PC-9 (cell line): Measurements from ENCODE around the gene SLC41A1. TPM values are rescaled to one million over a fixed set of nuclear protein-coding genes. Genes with fewer than 3 reads are reported as not detected.

ENCODE experiments used
- BruUV-seq: library from RNA; stranded (reverse); fragments of 400-500 nt; replicated peaks from 2 replicates; lab custom pipeline; 2021; lab: Mats Ljungman, UMichigan
- CTCF ChIA-PET: fragments of 300-600 bp; sonication (Branson Sonifier 250); formaldehyde crosslinking; loops from one replicate; lab custom pipeline; 2022; ENCODE audit warnings: antibody characterized with exemption; lab: Charles Lee
- POLR2A ChIA-PET: fragments of 300-600 bp; sonication (Branson Sonifier 250); formaldehyde crosslinking; loops from one replicate; lab custom pipeline; 2022; ENCODE audit warnings: antibody characterized with exemption; ENCODE audit not compliant: unreplicated experiment; lab: Charles Lee
- DNase-seq, 2 experiments: peaks; one replicate each; pipeline versions ENCODE4 v3.0.0 to v3.0.0-alpha.2; 2015 to 2022; ENCODE audit warnings: mixed read lengths in 1 of 2
- H2AFZ ChIP-seq: fragments of 200-600 bp; sonication (generic); 2 replicates; pipeline ENCODE4 v1.8.1; 2017; ENCODE audit warnings: antibody characterized with exemption
- H3F3A ChIP-seq: fragments of 200-600 bp; sonication (generic); 2 replicates; pipeline ENCODE4 v1.8.1; 2017; ENCODE audit warnings: antibody characterized with exemption, mild to moderate bottlenecking, low read depth; ENCODE audit not compliant: insufficient read depth
- H3K27ac ChIP-seq: fragments of 200-600 bp; sonication (generic); 2 replicates; pipeline ENCODE4 v1.6.1; 2016; ENCODE audit warnings: mixed run types
- H3K27me3 ChIP-seq: fragments of 200-600 bp; sonication (generic); 2 replicates; pipeline ENCODE4 v1.6.1; 2016; ENCODE audit warnings: low read depth, mixed run types; ENCODE audit not compliant: insufficient read depth
- H3K36me3 ChIP-seq: fragments of 200-600 bp; sonication (generic); 2 replicates; pipeline ENCODE4 v1.6.1; 2016; ENCODE audit warnings: low read depth, mixed run types
- H3K4me1 ChIP-seq: fragments of 200-600 bp; sonication (generic); replicated peaks from 2 replicates; pipeline ENCODE4 v1.6.1; 2016; ENCODE audit warnings: mixed run types; ENCODE audit not compliant: insufficient read depth
- H3K4me2 ChIP-seq: fragments of 200-600 bp; sonication (generic); 2 replicates; pipeline ENCODE4 v1.6.1; 2017; ENCODE audit warnings: mixed run types
- H3K4me3 ChIP-seq: fragments of 200-600 bp; sonication (generic); 2 replicates; pipeline ENCODE4 v1.6.1; 2016; ENCODE audit warnings: mixed run types
- H3K79me2 ChIP-seq: fragments of 200-600 bp; sonication (generic); 2 replicates; pipeline ENCODE4 v1.6.1; 2017; ENCODE audit warnings: low read depth, mixed run types
- H3K9me2 ChIP-seq: fragments of 200-600 bp; sonication (generic); 2 replicates; pipeline ENCODE4 v1.8.1; 2017; ENCODE audit warnings: mild to moderate bottlenecking; ENCODE audit not compliant: insufficient read depth
- H3K9me3 ChIP-seq: fragments of 200-600 bp; sonication (generic); 2 replicates; pipeline ENCODE4 v1.8.1; 2016; ENCODE audit warnings: low read depth; ENCODE audit not compliant: insufficient read depth
- H4K20me1 ChIP-seq: fragments of 200-600 bp; sonication (generic); 2 replicates; pipeline ENCODE4 v1.8.1; 2017; ENCODE audit not compliant: insufficient read depth
- EZH2 ChIP-seq: fragments of 200-600 bp; sonication (generic); IDR thresholded peaks from 2 replicates; pipeline ENCODE4 v1.8.0; 2017; ENCODE audit warnings: antibody characterized with exemption, low read depth
- intact Hi-C: fragments of 100-400 bp; cut with micrococcal nuclease; formaldehyde crosslinking; loops from one replicate; pipeline ENCODE4 v1.10.0; 2022; ENCODE audit not compliant: unreplicated experiment
- total RNA-seq: library from RNA; stranded (reverse); gene quantifications from 2 replicates; pipeline ENCODE4 v1.2.3, GENCODE V29; 2021
- TF ChIP-seq, protein P1 (sequence below): fragments of 200-600 bp; sonication (generic); conservative IDR thresholded peaks from 2 replicates; pipeline ENCODE4 v1.6.1; 2017; ENCODE audit warnings: mixed run types, antibody characterized with exemption, mild to moderate bottlenecking, moderate library complexity

The SLC41A1 gene
- total RNA-seq, 1 experiment from 2014 or later = 34.5 TPM

DNA sequence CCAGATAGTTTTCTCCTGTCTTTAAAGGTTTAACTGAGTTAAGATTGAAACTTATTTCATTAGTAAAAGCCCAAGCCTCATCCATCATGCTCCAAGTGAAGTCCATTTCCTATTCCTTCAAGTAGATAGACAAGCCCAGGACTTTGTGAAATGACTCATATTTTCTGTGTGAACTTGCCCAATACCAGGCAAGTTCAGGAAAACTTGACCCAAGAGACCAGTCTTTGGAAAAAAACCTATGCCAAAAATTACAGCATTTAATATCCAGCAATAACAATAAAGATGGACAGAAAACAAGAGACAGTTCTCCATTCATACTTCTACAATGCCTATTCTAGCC lies 37.3 kb downstream of the SLC41A1 start:
- Histone ChIP-seq H3K4me3 (peak overlapping the region; percentile 86), H3F3A (no peaks in the 10 kb centered on the region)
- CTCF ChIA-PET = no interaction called here

DNA sequence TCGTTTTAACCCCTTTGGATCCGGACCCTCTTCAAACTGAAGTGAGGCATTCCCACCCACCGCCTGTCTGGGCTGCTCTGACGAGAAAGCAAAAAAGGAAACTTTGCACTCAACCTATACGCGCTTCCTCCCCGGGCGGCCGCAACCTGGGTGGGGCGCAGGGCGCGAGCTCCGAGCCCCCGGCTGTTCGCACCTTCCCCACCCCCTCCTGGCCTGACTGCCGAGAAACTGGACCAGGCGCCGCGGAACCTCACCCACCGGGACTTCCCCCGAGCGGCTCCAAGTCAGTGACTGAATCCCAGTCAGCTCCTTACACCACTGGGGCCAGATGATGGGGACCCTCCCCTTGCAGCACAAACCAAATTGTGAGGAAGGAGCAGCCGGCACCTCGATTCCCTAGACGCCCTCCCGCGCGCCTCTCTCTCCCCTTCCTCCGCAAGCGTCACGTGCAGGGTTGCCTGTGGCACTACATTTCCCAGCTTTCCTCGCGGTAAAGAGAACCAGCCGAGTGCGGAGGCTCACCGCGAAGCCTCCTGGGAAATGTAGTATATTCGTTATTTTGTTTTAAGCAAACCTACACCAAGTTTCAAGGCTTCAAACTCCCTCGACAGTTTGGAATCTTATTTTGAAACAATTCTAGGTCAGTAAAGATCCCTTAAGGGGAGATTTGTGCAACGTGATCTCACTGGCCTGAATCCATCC lies 37.8 kb downstream of the SLC41A1 start, which contains the start of gene RAB29:
Gene RAB29 (minus strand): TSS at position 468 of the 702 bp plus-strand sequence. CDS start 526 bp downstream, outside the sequence.
- Histone ChIP-seq H2AFZ (peak within 1 kb of the TSS; percentile 93), H3K9me3 (no peaks in the 10 kb centered on the region), H3K27me3 (no peaks in the 10 kb centered on the region), H3K4me3 (peak within 1 kb of the TSS; percentile 86), H3K36me3 (no peaks in the 10 kb centered on the region), H3K79me2 (no peaks in the 10 kb centered on the region), H3F3A (no peaks in the 10 kb centered on the region), H3K27ac (no peak within 1 kb of the TSS), H3K9me2 (no peaks in the 10 kb centered on the region), H4K20me1 (no peaks in the 10 kb centered on the region), H3K4me2 (peak within 1 kb of the TSS; percentile 67), H3K4me1 (peaks cover 8% of the 10 kb centered on the region)
- TF ChIP-seq EZH2 = no peak
- TF ChIP-seq, protein P1, sequence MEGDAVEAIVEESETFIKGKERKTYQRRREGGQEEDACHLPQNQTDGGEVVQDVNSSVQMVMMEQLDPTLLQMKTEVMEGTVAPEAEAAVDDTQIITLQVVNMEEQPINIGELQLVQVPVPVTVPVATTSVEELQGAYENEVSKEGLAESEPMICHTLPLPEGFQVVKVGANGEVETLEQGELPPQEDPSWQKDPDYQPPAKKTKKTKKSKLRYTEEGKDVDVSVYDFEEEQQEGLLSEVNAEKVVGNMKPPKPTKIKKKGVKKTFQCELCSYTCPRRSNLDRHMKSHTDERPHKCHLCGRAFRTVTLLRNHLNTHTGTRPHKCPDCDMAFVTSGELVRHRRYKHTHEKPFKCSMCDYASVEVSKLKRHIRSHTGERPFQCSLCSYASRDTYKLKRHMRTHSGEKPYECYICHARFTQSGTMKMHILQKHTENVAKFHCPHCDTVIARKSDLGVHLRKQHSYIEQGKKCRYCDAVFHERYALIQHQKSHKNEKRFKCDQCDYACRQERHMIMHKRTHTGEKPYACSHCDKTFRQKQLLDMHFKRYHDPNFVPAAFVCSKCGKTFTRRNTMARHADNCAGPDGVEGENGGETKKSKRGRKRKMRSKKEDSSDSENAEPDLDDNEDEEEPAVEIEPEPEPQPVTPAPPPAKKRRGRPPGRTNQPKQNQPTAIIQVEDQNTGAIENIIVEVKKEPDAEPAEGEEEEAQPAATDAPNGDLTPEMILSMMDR = no peak
- POLR2A ChIA-PET = interaction anchor here (0.5 to 0.6 kb wide), 2 partner anchors 13 to 35 kb away, joined by 3 to 4 read pairs; no protein-coding TSS in a partner anchor
- peak; percentile 61 to 70 for DNase-seq
- CTCF ChIA-PET = interaction anchor here (0.6 kb wide), 1 partner anchor 144 kb away, joined by 4 read pairs; no protein-coding TSS in a partner anchor
- BruUV-seq = no TSS peak
- intact Hi-C loops = loop anchor here (2.0 kb wide), 1 partner anchor 24 kb away; the partner anchor contains the start of gene NUCKS1

More for the DNA sequence above, 37.3 kb downstream of the SLC41A1 start:
- no peaks in the 10 kb centered on the region for H3K9me2 ChIP-seq
- no peak overlapping the region for H3K27ac ChIP-seq
- H3K36me3 ChIP-seq = no peaks in the 10 kb centered on the region
- no peaks in the 10 kb centered on the region for H3K9me3 ChIP-seq
- no peaks in the 10 kb centered on the region for H3K79me2 ChIP-seq
- peak overlapping the region; percentile 67 for H3K4me2 ChIP-seq
- no peaks in the 10 kb centered on the region for H4K20me1 ChIP-seq
- TF ChIP-seq EZH2 = no peak
- TF ChIP-seq, protein P1 = no peak
- H3K4me1 ChIP-seq = peaks cover 8% of the 10 kb centered on the region
- H2AFZ ChIP-seq = peak overlapping the region; percentile 93
- peak in 1 of 2 experiments; percentile 61 for DNase-seq
- no TSS peak for BruUV-seq
- H3K27me3 ChIP-seq = no peaks in the 10 kb centered on the region
- POLR2A ChIA-PET = interaction anchor here (0.6 kb wide), 1 partner anchor 65 kb away, joined by 4 read pairs; no protein-coding TSS in a partner anchor
- intact Hi-C loops = loop anchor here (2.0 kb wide), 1 partner anchor 25 kb away; the partner anchor contains the start of gene NUCKS1

DNA sequence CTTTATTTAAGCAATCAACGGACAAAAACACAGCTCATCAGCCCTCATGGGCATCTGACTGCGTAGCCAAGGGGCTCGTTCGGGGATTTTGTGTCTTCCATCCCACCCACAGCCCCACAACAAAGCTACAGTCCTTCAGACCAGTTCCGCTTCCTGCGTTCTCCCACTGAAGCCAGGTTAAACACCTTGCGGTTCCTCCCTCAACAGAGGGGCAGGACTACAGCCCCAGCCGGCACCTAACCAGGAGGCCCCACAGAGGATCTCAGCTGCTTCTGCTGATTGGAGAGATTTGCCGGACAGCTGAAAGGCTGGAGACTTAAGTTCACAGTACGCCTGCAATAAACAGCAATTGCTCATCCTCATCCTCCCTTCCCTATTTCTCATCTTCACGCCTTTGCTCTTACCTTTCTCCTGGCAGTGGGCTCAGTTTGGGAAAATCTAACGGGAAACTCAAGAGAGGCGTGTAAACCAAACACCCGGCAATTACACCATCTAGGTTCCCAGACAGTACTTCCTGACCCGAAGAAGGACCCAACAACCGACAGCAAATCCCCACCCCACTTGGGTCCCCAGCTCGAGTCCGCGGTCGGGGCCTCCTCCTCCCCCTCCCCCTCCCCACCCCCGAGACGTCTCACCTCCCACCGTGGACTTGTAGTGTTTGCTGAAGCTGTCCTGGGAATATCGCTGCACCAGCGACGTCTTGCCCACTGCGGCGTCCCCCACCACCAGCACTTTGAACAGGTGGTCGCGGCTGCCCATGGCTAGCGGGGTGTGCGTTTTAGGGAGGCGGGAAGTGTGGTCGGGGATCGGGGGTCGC lies 38.6 kb downstream of the SLC41A1 start:
- peak overlapping the region; percentile 86 for H3K4me3 ChIP-seq
- no peaks in the 10 kb centered on the region for H3F3A ChIP-seq
- H2AFZ ChIP-seq = peak overlapping the region; percentile 93
- no peaks in the 10 kb centered on the region for H3K27me3 ChIP-seq
- no peaks in the 10 kb centered on the region for H3K9me3 ChIP-seq
- no peaks in the 10 kb centered on the region for H4K20me1 ChIP-seq
- H3K27ac ChIP-seq = no peak overlapping the region
- POLR2A ChIA-PET = interaction anchor here (0.5 to 0.6 kb wide), 2 partner anchors 12 to 34 kb away, joined by 3 to 4 read pairs; no protein-coding TSS in a partner anchor
- H3K4me2 ChIP-seq = peak overlapping the region; percentile 67
- CTCF ChIA-PET = interaction anchor here (0.6 kb wide), 2 partner anchors 144 to 519 kb away, joined by 4 to 7 read pairs; no protein-coding TSS in a partner anchor
- peaks cover 8% of the 10 kb centered on the region for H3K4me1 ChIP-seq
- H3K36me3 ChIP-seq = no peaks in the 10 kb centered on the region
- no peak for TF ChIP-seq EZH2
- TF ChIP-seq, protein P1 = no peak
- no peaks in the 10 kb centered on the region for H3K79me2 ChIP-seq
- intact Hi-C loops = loop anchor here (2.0 kb wide), 1 partner anchor 24 kb away; the partner anchor contains the start of gene NUCKS1
- no peak for DNase-seq
- no peaks in the 10 kb centered on the region for H3K9me2 ChIP-seq
- no TSS peak for BruUV-seq
